Stomach smooth muscle (tissue), 2 donors: ENCODE data around the gene BAZ2B.
"Not testable (repeated sequence)": the region's sequence is repeated elsewhere in the genome, so short reads cannot be mapped to it uniquely, and the experiment has no call there.

Experiments used
- H3K27ac ChIP-seq: one replicate; pipeline ENCODE4 v1.7.0; 2013; ENCODE audit warnings: mild to moderate bottlenecking, low read length, inconsistent platforms
- H3K27me3 ChIP-seq, 2 donors: one replicate each; pipeline ENCODE4 v1.7.0; 2013; ENCODE audit warnings: low read length in 2 of 2; ENCODE audit not compliant: insufficient read depth in 2 of 2, control insufficient read depth in 1 of 2
- H3K36me3 ChIP-seq, 2 donors: one replicate each; pipeline ENCODE4 v1.7.0; 2013; ENCODE audit warnings: low read length in 2 of 2; ENCODE audit not compliant: control insufficient read depth in 2 of 2, insufficient read depth in 2 of 2
- H3K4me1 ChIP-seq: one replicate; pipeline ENCODE4 v1.7.0; 2013; ENCODE audit warnings: low read length; ENCODE audit not compliant: control insufficient read depth, insufficient read depth
- H3K4me3 ChIP-seq, 2 donors: one replicate each; pipeline ENCODE4 v1.7.0; 2013; ENCODE audit warnings: low read length in 2 of 2
- H3K9ac ChIP-seq, 2 donors: one replicate each; pipeline ENCODE4 v1.7.0; 2013; ENCODE audit warnings: low read length in 2 of 2, mild to moderate bottlenecking in 1 of 2
- H3K9me3 ChIP-seq, 2 donors: one replicate each; pipeline ENCODE4 v1.7.0; 2013; ENCODE audit warnings: low read length in 2 of 2; ENCODE audit not compliant: control insufficient read depth in 2 of 2
- donor health status: healthy.
- donor health status: Pancreatic carcinoma.

Gene BAZ2B

GRCh38 chr2:159637988-159638501, 21.7 kb upstream of the BAZ2B start:
- no peaks in the 10 kb centered on the region for H3K9me3 ChIP-seq
- H3K27ac ChIP-seq = no peak overlapping the region
- H3K9ac ChIP-seq = no peak overlapping the region
- H3K4me1 ChIP-seq = no peaks in the 10 kb centered on the region
- no peaks in the 10 kb centered on the region for H3K36me3 ChIP-seq
- H3K4me3 ChIP-seq = no peak overlapping the region
- no peaks in the 10 kb centered on the region for H3K27me3 ChIP-seq

- no peaks in the 10 kb centered on the region for H3K9me3 ChIP-seq
- no peaks in the 10 kb centered on the region for H3K27me3 ChIP-seq
- no peak overlapping the region for H3K4me3 ChIP-seq
- H3K4me1 ChIP-seq = no peaks in the 10 kb centered on the region
- no peaks in the 10 kb centered on the region for H3K36me3 ChIP-seq
- H3K9ac ChIP-seq = no peak overlapping the region
- no peak overlapping the region for H3K27ac ChIP-seq
These were observed 20.9 kb upstream of the BAZ2B start for GRCh38 chr2:159637240-159637639.

- Histone ChIP-seq H3K4me1 (no peaks in the 10 kb centered on the region), H3K9me3 (no peaks in the 10 kb centered on the region), H3K9ac (no peak overlapping the region), H3K27me3 (no peaks in the 10 kb centered on the region), H3K4me3 (no peak overlapping the region), H3K27ac (no peak overlapping the region), H3K36me3 (no peaks in the 10 kb centered on the region)
These were observed 18.9 kb upstream of the BAZ2B start for GRCh38 chr2:159635006-159635789.

GRCh38 chr2:159633219-159633618, 16.9 kb upstream of the BAZ2B start:
- no peaks in the 10 kb centered on the region for H3K36me3 ChIP-seq
- H3K9me3 ChIP-seq = no peaks in the 10 kb centered on the region
- H3K27ac ChIP-seq = no peak overlapping the region
- H3K4me1 ChIP-seq = no peaks in the 10 kb centered on the region
- no peak overlapping the region for H3K9ac ChIP-seq
- H3K4me3 ChIP-seq = no peak overlapping the region
- no peaks in the 10 kb centered on the region for H3K27me3 ChIP-seq

- H3K36me3 ChIP-seq, H3K9ac ChIP-seq, H3K27me3 ChIP-seq, H3K27ac ChIP-seq, H3K9me3 ChIP-seq, H3K4me1 ChIP-seq, H3K4me3 ChIP-seq: not testable (repeated sequence)
These were observed 9.3 kb upstream of the BAZ2B start for GRCh38 chr2:159625628-159626027.

DNA sequence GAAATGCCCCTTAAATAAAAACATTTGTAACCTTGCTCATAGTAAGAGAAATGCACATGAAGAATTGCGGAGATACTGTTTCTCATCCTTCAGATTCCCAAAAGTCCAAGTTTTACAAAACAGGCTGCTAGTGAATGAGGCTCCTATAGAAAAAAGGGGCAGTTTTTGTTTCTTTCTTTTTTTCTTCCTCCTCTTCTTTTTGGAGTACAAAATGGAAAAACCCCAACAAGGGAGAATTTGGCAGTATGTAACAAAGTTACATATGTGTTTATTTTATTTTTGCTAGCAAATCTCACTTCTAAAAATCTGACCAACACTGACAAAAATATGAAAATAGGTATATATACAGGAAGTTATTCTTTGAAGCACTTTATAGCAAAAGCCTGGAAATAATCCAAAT, 7.1 kb upstream of the BAZ2B start:
- Histone ChIP-seq H3K27me3 (no peaks in the 10 kb centered on the region), H3K27ac (no peak overlapping the region), H3K36me3 (no peaks in the 10 kb centered on the region), H3K4me3 (no peak overlapping the region), H3K9me3 (no peaks in the 10 kb centered on the region), H3K9ac (no peak overlapping the region), H3K4me1 (no peaks in the 10 kb centered on the region)

- Histone ChIP-seq H3K27me3 (no peaks in the 10 kb centered on the region), H3K9ac (no peak overlapping the region), H3K27ac (no peak overlapping the region), H3K9me3 (no peaks in the 10 kb centered on the region), H3K4me1 (no peaks in the 10 kb centered on the region), H3K4me3 (no peak overlapping the region), H3K36me3 (no peaks in the 10 kb centered on the region)
These were observed 6.6 kb upstream of the BAZ2B start for GRCh38 chr2:159622966-159623365.

DNA sequence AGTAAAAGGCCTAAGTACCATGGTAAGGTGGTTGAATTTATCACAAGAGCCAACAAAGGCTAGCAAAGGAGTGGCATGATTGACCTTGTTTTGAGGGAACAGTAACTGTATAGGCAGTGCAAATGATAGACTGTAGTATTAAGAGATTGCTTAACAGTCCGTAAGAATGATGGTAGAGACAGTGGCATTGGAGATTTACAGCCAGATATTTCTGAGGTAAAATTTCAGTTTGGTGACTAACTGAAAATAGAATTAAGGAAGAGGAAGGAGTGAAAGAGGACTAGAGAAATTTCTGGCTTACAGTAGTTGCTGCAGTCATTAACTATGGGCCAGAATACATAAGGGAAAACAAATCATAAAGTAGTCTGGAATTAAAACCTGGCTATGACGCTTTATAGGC, 4.4 kb upstream of the BAZ2B start:
- Histone ChIP-seq H3K27me3 (no peaks in the 10 kb centered on the region), H3K27ac (no peak overlapping the region), H3K9ac (no peak overlapping the region), H3K4me3 (no peak overlapping the region), H3K9me3 (no peaks in the 10 kb centered on the region), H3K36me3 (no peaks in the 10 kb centered on the region), H3K4me1 (no peaks in the 10 kb centered on the region)

DNA sequence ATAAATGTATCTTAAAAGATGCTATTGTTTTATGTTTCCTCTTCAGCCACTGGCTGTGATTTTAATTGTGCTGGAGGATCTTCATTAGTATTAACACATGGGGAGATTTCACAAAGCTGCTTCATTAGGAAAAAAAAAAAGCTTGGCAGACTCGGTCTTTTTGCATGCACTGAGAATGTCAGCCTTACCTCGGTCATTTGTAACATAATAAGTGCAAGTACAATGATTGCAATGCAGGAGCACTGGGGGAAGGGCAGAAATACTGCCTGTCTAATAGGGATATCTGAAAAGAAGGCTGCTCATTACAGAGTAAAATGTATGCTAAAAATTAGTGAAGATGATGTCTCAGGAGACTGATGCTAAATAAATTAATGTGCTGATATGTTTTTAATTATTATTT, 1.3 kb upstream of the BAZ2B start:
- H3K9me3 ChIP-seq = no peaks in the 10 kb centered on the region
- H3K4me3 ChIP-seq = peak overlapping the region; percentile 79 to 94
- no peak overlapping the region for H3K9ac ChIP-seq
- no peak overlapping the region for H3K27ac ChIP-seq
- no peaks in the 10 kb centered on the region for H3K36me3 ChIP-seq
- no peaks in the 10 kb centered on the region for H3K27me3 ChIP-seq
- no peaks in the 10 kb centered on the region for H3K4me1 ChIP-seq

DNA sequence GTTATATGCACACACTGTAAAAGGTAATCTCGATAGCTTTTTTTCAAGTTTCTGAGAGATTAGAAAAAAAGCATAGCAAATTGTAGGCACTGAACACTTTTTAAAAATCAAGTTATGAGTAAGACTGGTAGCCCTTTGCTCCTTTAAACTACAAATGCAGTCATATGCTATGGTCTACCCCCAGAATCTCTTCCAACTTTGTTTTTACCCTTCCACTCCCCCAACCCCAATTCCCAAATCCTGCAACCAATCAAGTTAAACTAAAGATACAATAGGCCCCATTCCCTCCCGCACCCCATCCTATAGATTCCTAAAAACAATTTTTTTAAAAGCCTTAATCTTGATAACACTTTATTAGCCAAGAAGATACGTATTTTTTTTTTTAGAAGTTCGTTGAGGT, 752 bp upstream of the BAZ2B start:
- no peaks in the 10 kb centered on the region for H3K4me1 ChIP-seq
- no peaks in the 10 kb centered on the region for H3K27me3 ChIP-seq
- no peaks in the 10 kb centered on the region for H3K9me3 ChIP-seq
- H3K4me3 ChIP-seq = peak overlapping the region; percentile 79 to 94
- H3K27ac ChIP-seq = no peak overlapping the region
- peak overlapping the region in 1 of 2 donors; percentile 57 for H3K9ac ChIP-seq
- H3K36me3 ChIP-seq = no peaks in the 10 kb centered on the region
